Adrenal gland (tissue), 5 donors: ENCODE data around the gene SPTBN4.

Experiments
- POLR2A ChIP-seq, 2 donors: fragments of 450-650 bp; IDR thresholded peaks; one replicate each; pipeline ENCODE4 v1.6.1; 2017; ENCODE audit warnings: antibody characterized with exemption in 2 of 2, mild to moderate bottlenecking in 2 of 2, moderate library complexity in 1 of 2
- TF ChIP-seq, protein P1 (sequence below), 6 experiments: fragments of 450-650 bp in 4 of 6; fragments of 200-600 bp in 2 of 6; sonication (generic) in 1 of 6; IDR thresholded peaks; 1 replicate in 5 of 6; 2 replicates in 1 of 6; pipeline versions ENCODE4 v1.5.1 to v1.8.0; 2016 to 2021; ENCODE audit warnings: antibody characterized with exemption in 6 of 6, mild to moderate bottlenecking in 2 of 6, moderate library complexity in 1 of 6
- donor health status: DM: no; HTN: no; CAD: no.

DNA sequence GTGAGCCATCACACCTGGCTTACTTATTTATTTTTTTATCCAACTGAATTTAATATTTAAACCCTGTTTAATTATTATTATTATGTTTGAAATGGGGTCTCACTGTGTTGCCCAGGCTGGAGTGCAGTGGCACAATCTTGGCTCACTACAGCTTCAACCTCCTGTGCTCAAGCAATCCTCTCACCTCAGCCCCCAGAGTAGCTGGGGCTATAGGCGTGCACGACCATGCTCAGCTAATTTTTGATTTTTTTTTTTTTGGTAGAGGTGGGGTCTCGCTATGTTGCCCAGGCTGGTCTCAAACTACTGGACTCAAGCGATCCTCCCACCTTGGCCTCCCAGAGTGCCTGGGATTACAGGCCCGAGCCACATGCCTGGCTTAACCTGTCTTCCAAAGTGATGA, 32.5 kb downstream of the SPTBN4 start:
- TF ChIP-seq, protein P1, sequence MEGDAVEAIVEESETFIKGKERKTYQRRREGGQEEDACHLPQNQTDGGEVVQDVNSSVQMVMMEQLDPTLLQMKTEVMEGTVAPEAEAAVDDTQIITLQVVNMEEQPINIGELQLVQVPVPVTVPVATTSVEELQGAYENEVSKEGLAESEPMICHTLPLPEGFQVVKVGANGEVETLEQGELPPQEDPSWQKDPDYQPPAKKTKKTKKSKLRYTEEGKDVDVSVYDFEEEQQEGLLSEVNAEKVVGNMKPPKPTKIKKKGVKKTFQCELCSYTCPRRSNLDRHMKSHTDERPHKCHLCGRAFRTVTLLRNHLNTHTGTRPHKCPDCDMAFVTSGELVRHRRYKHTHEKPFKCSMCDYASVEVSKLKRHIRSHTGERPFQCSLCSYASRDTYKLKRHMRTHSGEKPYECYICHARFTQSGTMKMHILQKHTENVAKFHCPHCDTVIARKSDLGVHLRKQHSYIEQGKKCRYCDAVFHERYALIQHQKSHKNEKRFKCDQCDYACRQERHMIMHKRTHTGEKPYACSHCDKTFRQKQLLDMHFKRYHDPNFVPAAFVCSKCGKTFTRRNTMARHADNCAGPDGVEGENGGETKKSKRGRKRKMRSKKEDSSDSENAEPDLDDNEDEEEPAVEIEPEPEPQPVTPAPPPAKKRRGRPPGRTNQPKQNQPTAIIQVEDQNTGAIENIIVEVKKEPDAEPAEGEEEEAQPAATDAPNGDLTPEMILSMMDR (IDR thresholded peaks at IDR 0.05): no peak
- no peak for TF ChIP-seq POLR2A (IDR thresholded peaks at IDR 0.05)
